ENCODE measurements around the gene CD47.

Gene CD47

GRCh38 chr3:108126348-108126747 is 35.5 kb upstream of the CD47 start:
- Histone ChIP-seq H3K9ac (ENCODE audit: low read length) (no peak overlapping the region), H3K4me1 (ENCODE audit: control insufficient read depth, insufficient read depth, low read length) (peaks cover 5% of the 10 kb centered on the region; the same call in 1 of the 2 replicates), H3K27me3 (ENCODE audit: control insufficient read depth, insufficient read depth, low read length) (no peaks in the 10 kb centered on the region), H3K36me3 (ENCODE audit: control insufficient read depth, insufficient read depth, low read length) (no peaks in the 10 kb centered on the region), H3K27ac (ENCODE audit: low read depth, low read length) (no peak overlapping the region), H3K9me3 (ENCODE audit: control insufficient read depth, insufficient read depth, low read depth, low read length) (no peaks in the 10 kb centered on the region), H3K4me3 (ENCODE audit: low read depth, low read length) (no peak overlapping the region)

GRCh38 chr3:108125550-108126071 is 34.8 kb upstream of the CD47 start:
- Histone ChIP-seq H3K27me3 (ENCODE audit: control insufficient read depth, insufficient read depth, low read length) (no peaks in the 10 kb centered on the region), H3K9ac (ENCODE audit: low read length) (no peak overlapping the region), H3K4me3 (ENCODE audit: low read depth, low read length) (no peak overlapping the region)

DNA sequence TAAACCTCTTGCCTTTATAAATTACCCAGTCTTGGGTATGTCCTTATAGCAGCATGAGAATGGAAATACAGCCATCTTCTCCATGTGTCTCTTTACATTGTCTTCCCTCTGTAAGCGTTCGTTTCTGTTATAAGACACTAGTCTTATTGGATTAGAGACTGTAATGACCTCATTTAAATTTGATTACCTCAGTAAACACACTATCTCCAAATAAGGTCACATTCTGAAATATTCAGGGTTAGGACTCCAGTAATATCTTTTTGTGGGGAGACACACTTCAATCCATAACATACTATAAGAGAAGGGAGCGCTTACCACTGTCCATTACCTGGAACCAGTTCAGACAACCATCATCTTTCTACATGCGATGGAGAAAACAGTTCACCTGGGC is 34.3 kb upstream of the CD47 start:
- Histone ChIP-seq H3K4me1 (ENCODE audit: control insufficient read depth, insufficient read depth, low read length) (peaks cover 5% of the 10 kb centered on the region; the same call in 1 of the 2 replicates), H3K27me3 (ENCODE audit: control insufficient read depth, insufficient read depth, low read length) (no peaks in the 10 kb centered on the region), H3K9me3 (ENCODE audit: control insufficient read depth, insufficient read depth, low read depth, low read length) (no peaks in the 10 kb centered on the region), H3K36me3 (ENCODE audit: control insufficient read depth, insufficient read depth, low read length) (no peaks in the 10 kb centered on the region), H3K4me3 (ENCODE audit: low read depth, low read length) (no peak overlapping the region), H3K9ac (ENCODE audit: low read length) (no peak overlapping the region), H3K27ac (ENCODE audit: low read depth, low read length) (no peak overlapping the region)

More at GRCh38 chr3:108125550-108126071, 34.8 kb upstream of the CD47 start:
- Histone ChIP-seq H3K9me3 (ENCODE audit: control insufficient read depth, insufficient read depth, low read depth, low read length) (no peaks in the 10 kb centered on the region), H3K4me1 (ENCODE audit: control insufficient read depth, insufficient read depth, low read length) (peaks cover 5% of the 10 kb centered on the region; the same call in 1 of the 2 replicates), H3K36me3 (ENCODE audit: control insufficient read depth, insufficient read depth, low read length) (no peaks in the 10 kb centered on the region), H3K27ac (ENCODE audit: low read depth, low read length) (no peak overlapping the region)

DNA sequence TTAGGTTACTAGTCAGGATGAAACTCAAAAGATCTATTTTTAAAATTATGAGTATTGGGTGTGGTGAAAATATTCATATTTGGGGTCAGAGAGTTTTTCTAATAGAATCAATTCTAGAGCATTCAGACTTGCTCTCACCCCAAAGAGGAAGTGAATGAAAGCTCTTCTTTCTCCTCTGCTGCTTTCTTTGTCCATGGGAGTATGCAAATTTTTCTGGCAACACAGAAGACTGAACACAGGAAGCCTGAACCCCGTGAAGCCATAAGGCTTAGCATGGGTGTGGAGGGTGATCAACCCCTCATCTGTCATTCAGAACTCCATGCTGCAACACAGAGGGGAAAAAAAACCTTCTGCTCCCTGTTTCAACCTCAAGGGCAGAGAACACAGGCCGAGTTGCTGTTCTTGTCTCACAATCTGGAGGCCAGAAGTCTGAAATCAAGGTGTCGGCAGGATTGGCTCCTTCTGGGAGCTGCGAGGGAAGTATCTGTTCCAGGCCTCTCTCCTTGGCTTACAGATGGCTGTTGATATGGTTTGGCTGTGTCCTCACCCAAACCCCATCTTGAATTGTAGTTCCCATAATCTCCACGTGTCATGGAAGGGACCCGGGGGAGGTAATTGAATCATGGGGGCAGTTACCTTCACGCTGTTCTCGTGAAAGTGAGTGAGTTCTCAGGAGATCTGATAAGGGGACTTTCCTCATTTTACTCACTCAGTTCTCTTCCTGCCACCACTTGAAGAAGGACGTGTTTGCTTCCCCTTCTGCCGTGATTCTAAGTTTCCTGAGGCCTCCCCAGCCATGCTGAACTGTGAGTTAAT is 33.7 kb upstream of the CD47 start:
- no peaks in the 10 kb centered on the region for H3K27me3 ChIP-seq (ENCODE audit: control insufficient read depth, insufficient read depth, low read length)
- no peaks in the 10 kb centered on the region for H3K36me3 ChIP-seq (ENCODE audit: control insufficient read depth, insufficient read depth, low read length)
- H3K4me1 ChIP-seq (ENCODE audit: control insufficient read depth, insufficient read depth, low read length) = peaks cover 5% of the 10 kb centered on the region; the same call in 1 of the 2 replicates
- no peaks in the 10 kb centered on the region for H3K9me3 ChIP-seq (ENCODE audit: control insufficient read depth, insufficient read depth, low read depth, low read length)
- H3K9ac ChIP-seq (ENCODE audit: low read length) = no peak overlapping the region
- H3K4me3 ChIP-seq (ENCODE audit: low read depth, low read length) = no peak overlapping the region
- no peak overlapping the region for H3K27ac ChIP-seq (ENCODE audit: low read depth, low read length)

- Histone ChIP-seq H3K4me3 (ENCODE audit: low read depth, low read length) (no peak overlapping the region), H3K36me3 (ENCODE audit: control insufficient read depth, insufficient read depth, low read length) (no peaks in the 10 kb centered on the region), H3K4me1 (ENCODE audit: control insufficient read depth, insufficient read depth, low read length) (peaks cover 5% of the 10 kb centered on the region; the same call in 1 of the 2 replicates), H3K9ac (ENCODE audit: low read length) (no peak overlapping the region), H3K27me3 (ENCODE audit: control insufficient read depth, insufficient read depth, low read length) (no peaks in the 10 kb centered on the region), H3K27ac (ENCODE audit: low read depth, low read length) (no peak overlapping the region), H3K9me3 (ENCODE audit: control insufficient read depth, insufficient read depth, low read depth, low read length) (no peaks in the 10 kb centered on the region)
Observed at GRCh38 chr3:108123326-108123725, 32.5 kb upstream of the CD47 start.

GRCh38 chr3:108122276-108122675 is 31.4 kb upstream of the CD47 start:
- no peak overlapping the region for H3K27ac ChIP-seq (ENCODE audit: low read depth, low read length)
- H3K36me3 ChIP-seq (ENCODE audit: control insufficient read depth, insufficient read depth, low read length) = no peaks in the 10 kb centered on the region
- H3K4me1 ChIP-seq (ENCODE audit: control insufficient read depth, insufficient read depth, low read length) = peaks cover 5% of the 10 kb centered on the region; the same call in 1 of the 2 replicates
- no peaks in the 10 kb centered on the region for H3K9me3 ChIP-seq (ENCODE audit: control insufficient read depth, insufficient read depth, low read depth, low read length)
- no peak overlapping the region for H3K9ac ChIP-seq (ENCODE audit: low read length)
- H3K4me3 ChIP-seq (ENCODE audit: low read depth, low read length) = no peak overlapping the region
- H3K27me3 ChIP-seq (ENCODE audit: control insufficient read depth, insufficient read depth, low read length) = no peaks in the 10 kb centered on the region

GRCh38 chr3:108119398-108120104 is 28.7 kb upstream of the CD47 start:
- Histone ChIP-seq H3K27ac (ENCODE audit: low read depth, low read length) (no peak overlapping the region), H3K9me3 (ENCODE audit: control insufficient read depth, insufficient read depth, low read depth, low read length) (no peaks in the 10 kb centered on the region), H3K9ac (ENCODE audit: low read length) (no peak overlapping the region), H3K27me3 (ENCODE audit: control insufficient read depth, insufficient read depth, low read length) (no peaks in the 10 kb centered on the region), H3K36me3 (ENCODE audit: control insufficient read depth, insufficient read depth, low read length) (no peaks in the 10 kb centered on the region), H3K4me1 (ENCODE audit: control insufficient read depth, insufficient read depth, low read length) (peaks cover 2% of the 10 kb centered on the region; the same call in 1 of the 2 replicates), H3K4me3 (ENCODE audit: low read depth, low read length) (no peak overlapping the region)

DNA sequence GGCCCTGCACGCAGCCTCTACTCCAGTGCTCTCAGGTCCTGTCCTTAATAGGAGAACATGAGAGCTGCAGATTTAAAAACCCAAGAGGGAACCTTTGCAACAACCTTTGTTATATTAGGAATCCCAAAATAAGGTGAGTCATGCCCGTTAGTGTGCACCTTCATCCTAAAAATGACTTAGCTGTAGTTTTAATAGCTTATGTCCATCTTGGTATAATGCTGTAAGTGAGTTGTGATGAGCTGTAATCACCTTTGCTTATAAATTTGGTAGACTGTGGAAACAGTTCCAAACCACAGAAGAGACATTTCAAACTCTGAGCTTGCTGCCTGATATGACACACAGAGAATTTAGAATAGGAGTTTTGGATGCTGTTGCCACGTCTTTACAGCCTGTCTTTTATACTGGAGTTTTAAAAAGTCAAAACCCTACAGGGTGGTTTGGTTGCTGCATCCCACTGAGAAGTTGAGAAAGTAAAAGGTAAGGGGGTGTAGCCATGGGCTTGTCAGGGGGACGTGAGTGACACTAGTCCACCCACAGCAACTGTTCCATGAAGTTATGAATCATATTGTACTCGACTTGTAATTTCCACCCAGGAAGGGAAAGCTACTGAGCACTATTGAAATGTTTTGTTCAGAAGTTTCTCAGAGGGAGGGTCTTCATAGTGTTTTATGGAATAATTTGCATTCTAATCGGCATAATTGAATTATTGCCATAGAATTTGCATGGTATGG is 27.4 kb upstream of the CD47 start:
- no peaks in the 10 kb centered on the region for H3K36me3 ChIP-seq (ENCODE audit: control insufficient read depth, insufficient read depth, low read length)
- H3K9me3 ChIP-seq (ENCODE audit: control insufficient read depth, insufficient read depth, low read depth, low read length) = no peaks in the 10 kb centered on the region
- no peak overlapping the region for H3K27ac ChIP-seq (ENCODE audit: low read depth, low read length)
- H3K4me3 ChIP-seq (ENCODE audit: low read depth, low read length) = no peak overlapping the region
- H3K9ac ChIP-seq (ENCODE audit: low read length) = no peak overlapping the region
- H3K4me1 ChIP-seq (ENCODE audit: control insufficient read depth, insufficient read depth, low read length) = no peaks in the 10 kb centered on the region
- no peaks in the 10 kb centered on the region for H3K27me3 ChIP-seq (ENCODE audit: control insufficient read depth, insufficient read depth, low read length)

- Histone ChIP-seq H3K9ac (ENCODE audit: low read length) (no peak overlapping the region), H3K9me3 (ENCODE audit: control insufficient read depth, insufficient read depth, low read depth, low read length) (no peaks in the 10 kb centered on the region), H3K4me1 (ENCODE audit: control insufficient read depth, insufficient read depth, low read length) (no peaks in the 10 kb centered on the region), H3K36me3 (ENCODE audit: control insufficient read depth, insufficient read depth, low read length) (no peaks in the 10 kb centered on the region), H3K4me3 (ENCODE audit: low read depth, low read length) (no peak overlapping the region), H3K27me3 (ENCODE audit: control insufficient read depth, insufficient read depth, low read length) (no peaks in the 10 kb centered on the region), H3K27ac (ENCODE audit: low read depth, low read length) (no peak overlapping the region)
Observed at GRCh38 chr3:108117241-108117775, 26.5 kb upstream of the CD47 start.

- H3K36me3 ChIP-seq (ENCODE audit: control insufficient read depth, insufficient read depth, low read length) = no peaks in the 10 kb centered on the region
- no peaks in the 10 kb centered on the region for H3K4me1 ChIP-seq (ENCODE audit: control insufficient read depth, insufficient read depth, low read length)
Observed at GRCh38 chr3:108114423-108115065, 23.7 kb upstream of the CD47 start.

More at GRCh38 chr3:108114423-108115065, 23.7 kb upstream of the CD47 start:
- Histone ChIP-seq H3K9ac (ENCODE audit: low read length) (no peak overlapping the region), H3K9me3 (ENCODE audit: control insufficient read depth, insufficient read depth, low read depth, low read length) (no peaks in the 10 kb centered on the region), H3K27me3 (ENCODE audit: control insufficient read depth, insufficient read depth, low read length) (no peaks in the 10 kb centered on the region), H3K4me3 (ENCODE audit: low read depth, low read length) (no peak overlapping the region), H3K27ac (ENCODE audit: low read depth, low read length) (no peak overlapping the region)

All from HUES6 (cell line).